GM12874 (cell line): ENCODE data around the gene CNIH1.

Experiments
- TF ChIP-seq, protein P1 (sequence below): IDR thresholded peaks from 2 replicates; pipeline ENCODE4 v1.5.1; 2011; ENCODE audit warnings: low read depth, mild to moderate bottlenecking, control low read depth, low read length, moderate library complexity; ENCODE audit not compliant: insufficient read depth

Gene CNIH1

DNA sequence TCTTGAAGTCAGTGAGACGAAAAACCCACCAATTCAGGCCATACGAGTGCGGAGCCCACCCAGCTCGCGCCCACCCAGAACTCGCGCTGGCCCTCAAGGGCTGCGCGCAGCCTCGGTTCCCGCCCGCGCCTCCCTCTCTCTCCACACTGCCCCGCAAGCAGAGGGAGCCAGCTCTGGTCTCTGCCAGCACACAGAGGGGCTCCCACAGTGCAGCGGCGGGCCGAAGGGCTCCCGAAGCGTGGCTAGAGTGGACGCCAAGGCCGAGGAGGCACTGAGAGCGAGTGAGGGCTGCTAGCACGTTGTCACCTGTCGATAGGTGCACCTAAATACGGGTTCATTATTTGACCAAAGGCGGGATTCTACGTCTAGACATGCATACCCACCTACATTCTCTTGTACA lies 46.6 kb downstream of the CNIH1 start:
- TF ChIP-seq, protein P1, sequence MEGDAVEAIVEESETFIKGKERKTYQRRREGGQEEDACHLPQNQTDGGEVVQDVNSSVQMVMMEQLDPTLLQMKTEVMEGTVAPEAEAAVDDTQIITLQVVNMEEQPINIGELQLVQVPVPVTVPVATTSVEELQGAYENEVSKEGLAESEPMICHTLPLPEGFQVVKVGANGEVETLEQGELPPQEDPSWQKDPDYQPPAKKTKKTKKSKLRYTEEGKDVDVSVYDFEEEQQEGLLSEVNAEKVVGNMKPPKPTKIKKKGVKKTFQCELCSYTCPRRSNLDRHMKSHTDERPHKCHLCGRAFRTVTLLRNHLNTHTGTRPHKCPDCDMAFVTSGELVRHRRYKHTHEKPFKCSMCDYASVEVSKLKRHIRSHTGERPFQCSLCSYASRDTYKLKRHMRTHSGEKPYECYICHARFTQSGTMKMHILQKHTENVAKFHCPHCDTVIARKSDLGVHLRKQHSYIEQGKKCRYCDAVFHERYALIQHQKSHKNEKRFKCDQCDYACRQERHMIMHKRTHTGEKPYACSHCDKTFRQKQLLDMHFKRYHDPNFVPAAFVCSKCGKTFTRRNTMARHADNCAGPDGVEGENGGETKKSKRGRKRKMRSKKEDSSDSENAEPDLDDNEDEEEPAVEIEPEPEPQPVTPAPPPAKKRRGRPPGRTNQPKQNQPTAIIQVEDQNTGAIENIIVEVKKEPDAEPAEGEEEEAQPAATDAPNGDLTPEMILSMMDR, result no peak

DNA sequence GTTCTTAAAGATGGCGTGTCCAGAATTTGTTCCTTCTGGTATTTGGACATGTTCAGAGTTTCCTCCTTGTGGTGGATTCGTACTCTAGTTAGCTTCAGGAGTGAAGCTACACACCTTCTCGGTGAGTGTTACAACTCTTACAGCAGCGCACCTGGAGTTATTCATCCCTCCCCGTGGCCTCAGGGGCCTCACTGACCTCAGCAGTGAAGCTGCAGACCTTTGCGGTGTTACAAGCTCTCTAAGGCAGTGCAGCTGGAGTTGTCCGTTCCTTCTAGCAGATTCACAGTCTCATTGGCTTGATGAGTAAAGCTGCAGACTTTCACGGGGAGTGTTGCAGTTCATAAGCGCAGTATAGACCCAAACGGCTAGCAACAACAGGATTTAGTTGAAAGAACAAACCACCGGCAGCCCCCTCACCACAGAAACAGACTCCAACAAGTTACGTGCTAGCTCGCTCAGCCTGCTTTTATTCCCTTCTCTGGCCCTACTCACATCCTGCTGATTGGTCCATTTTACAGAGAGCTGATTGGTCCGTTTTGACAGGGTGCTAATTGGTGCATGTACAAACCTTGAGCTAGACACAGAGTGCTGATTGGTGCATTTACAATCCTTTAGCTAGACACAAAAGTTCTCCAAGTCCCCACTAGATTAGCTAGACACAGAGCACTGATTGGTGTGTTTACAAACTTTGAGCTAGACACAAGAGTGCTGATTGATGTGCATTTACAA lies 48.9 kb downstream of the CNIH1 start:
- TF ChIP-seq, protein P1, result no peak

DNA sequence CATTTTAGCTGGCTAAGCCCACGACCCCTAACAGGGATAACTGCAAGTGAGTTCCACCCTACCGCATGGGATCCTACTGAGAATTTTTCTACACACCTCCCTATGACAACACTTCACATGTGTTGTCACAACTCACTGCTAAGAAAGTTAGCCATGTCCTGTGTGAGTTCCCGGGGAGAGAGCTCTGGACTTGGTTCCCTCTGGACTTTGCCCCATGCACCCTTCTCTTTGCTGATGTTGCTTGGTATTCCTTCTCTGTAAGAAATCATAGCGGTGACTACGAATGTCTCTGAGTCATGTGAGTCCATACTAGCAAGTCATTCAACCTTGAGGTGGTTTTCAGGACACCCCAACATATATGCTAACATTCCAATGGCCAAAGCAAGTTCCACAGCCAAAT lies 53.8 kb downstream of the CNIH1 start:
- TF ChIP-seq, protein P1, result no peak

DNA sequence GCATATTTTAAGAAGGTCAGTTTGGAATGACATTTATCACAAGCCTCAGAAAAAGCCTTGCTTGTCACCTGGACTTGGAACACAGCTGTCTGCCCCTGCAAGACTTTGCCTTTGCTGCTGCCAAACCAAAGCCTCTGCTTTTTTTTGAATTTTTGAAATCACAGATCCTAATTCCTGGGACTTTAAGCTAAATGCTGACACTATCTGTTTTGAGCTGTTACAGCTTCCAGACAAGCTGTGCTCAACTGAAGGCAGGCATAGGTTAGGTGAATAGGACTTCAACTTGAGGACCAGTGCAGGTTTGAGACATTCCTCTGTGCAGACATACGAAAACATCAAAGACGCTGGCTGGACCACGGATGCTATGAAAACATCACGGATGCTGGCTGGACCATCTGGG lies 55.6 kb downstream of the CNIH1 start:
- TF ChIP-seq, protein P1, result no peak

DNA sequence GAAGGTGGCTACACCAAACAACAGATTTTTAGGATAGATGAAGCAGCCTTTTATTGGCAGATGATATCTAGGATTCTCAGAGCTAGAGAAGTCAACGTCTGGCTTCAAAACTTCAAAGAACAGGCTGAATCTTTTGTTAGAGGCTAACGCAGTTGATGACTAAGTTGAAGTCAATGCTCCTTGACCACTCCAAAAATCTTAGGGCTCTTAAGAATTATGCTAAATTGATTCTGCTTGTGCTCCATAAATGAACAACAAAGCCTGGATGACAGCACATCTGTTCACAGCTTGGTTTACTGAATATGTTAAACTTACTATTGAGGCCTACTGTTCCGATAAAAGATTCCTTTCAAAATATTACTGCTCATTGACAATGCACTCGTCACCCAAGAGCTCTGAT lies 57.3 kb downstream of the CNIH1 start:
- TF ChIP-seq, protein P1, result no peak

DNA sequence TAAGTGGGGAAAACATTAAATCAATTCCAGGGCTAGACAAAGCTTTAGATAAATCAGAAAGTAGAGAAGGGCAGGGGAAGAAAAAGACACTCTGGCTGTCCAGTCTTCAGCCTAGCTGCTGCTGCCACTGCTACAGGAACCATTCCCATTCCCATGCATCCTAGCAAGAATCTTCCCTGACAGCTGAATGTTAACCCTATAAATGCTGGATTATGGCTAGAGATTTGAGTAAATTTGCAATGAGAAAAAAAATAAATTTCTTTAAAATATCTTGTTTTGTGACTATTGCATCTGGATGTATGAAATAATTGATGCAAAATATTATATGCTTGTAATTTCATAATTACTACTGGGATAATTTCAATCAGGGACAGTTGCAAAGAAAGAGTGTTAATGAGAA lies 59.4 kb downstream of the CNIH1 start:
- TF ChIP-seq, protein P1, result no peak

DNA sequence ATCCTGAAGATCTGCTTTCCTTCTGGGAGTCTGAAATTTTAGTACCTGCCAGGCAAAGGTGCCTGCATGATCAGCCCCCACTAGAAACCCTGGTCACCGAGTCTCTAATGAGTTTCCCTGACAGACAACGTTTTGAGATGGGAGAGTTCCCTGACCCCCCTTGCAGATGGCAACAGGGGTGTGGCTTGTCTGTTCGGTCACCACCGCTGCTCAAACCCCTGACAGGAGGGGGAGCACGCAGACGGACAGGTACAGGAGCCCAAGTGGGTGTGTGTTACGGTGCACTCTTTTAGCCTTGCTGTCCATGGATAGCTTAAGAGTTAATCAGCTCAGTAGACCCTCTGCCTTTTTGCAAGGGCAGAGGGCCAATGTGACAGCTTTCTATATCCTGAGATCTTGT lies 63.7 kb downstream of the CNIH1 start:
- TF ChIP-seq, protein P1, result no peak
